Thyroid gland (tissue), 4 donors: ENCODE data around the gene SPTBN4.

ENCODE experiments used
- POLR2A ChIP-seq, 2 donors: fragments of 450-650 bp; IDR thresholded peaks; one replicate each; pipeline ENCODE4 v1.6.1; 2017; ENCODE audit warnings: antibody characterized with exemption in 2 of 2, mild to moderate bottlenecking in 2 of 2, moderate library complexity in 1 of 2
- TF ChIP-seq, protein P1 (sequence below), 6 experiments: fragments of 200-600 bp in 3 of 6; fragments of 450-650 bp in 3 of 6; sonication (generic) in 3 of 6; IDR thresholded peaks; one replicate each; pipeline ENCODE4 v1.5.1; 2016 to 2019; ENCODE audit warnings: antibody characterized with exemption in 6 of 6, mild to moderate bottlenecking in 2 of 6, inconsistent platforms in 1 of 6, moderate library complexity in 1 of 6

DNA sequence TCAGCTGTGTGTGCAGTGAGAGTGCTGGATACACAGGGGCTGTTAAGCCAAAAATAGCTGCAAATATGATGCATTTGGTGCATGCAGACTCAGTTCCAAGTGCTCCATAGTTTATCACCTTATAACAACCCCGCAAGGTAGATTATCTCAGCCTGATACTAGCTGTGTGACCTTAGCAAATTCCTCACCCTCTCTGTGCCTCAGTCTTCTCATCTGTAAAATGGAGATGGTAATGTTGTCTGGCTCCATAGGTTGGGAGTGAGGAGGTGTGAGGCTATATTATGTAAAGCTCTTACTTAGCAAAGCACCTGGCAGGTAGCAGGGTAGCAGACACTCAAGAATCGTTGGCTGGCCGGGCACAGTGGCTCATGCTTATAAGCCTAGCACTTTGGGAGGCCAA, 86.0 kb downstream of the SPTBN4 start:
- no peak for TF ChIP-seq POLR2A (IDR thresholded peaks at IDR 0.05)
- TF ChIP-seq, protein P1, sequence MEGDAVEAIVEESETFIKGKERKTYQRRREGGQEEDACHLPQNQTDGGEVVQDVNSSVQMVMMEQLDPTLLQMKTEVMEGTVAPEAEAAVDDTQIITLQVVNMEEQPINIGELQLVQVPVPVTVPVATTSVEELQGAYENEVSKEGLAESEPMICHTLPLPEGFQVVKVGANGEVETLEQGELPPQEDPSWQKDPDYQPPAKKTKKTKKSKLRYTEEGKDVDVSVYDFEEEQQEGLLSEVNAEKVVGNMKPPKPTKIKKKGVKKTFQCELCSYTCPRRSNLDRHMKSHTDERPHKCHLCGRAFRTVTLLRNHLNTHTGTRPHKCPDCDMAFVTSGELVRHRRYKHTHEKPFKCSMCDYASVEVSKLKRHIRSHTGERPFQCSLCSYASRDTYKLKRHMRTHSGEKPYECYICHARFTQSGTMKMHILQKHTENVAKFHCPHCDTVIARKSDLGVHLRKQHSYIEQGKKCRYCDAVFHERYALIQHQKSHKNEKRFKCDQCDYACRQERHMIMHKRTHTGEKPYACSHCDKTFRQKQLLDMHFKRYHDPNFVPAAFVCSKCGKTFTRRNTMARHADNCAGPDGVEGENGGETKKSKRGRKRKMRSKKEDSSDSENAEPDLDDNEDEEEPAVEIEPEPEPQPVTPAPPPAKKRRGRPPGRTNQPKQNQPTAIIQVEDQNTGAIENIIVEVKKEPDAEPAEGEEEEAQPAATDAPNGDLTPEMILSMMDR (IDR thresholded peaks at IDR 0.05), result no peak
